K562 (cell line): Measurements from ENCODE around the gene FCSK. TPM values are rescaled to one million over a fixed set of nuclear protein-coding genes. Genes with fewer than 3 reads are reported as not detected.

Source experiments
- BRD4 ChIP-seq: fragments of 200-600 bp; sonication (generic); IDR thresholded peaks from 2 replicates; pipeline ENCODE4 v1.6.1; 2017; ENCODE audit warnings: inconsistent platforms
- CBX1 ChIP-seq: sonication (generic); IDR thresholded peaks from 2 replicates; pipeline ENCODE4 v1.6.1; 2016; ENCODE audit warnings: antibody characterized with exemption, low read depth, mild to moderate bottlenecking
- EP400 ChIP-seq: fragments of 450-650 bp; IDR thresholded peaks from 2 replicates; pipeline ENCODE4 v1.6.1; 2017; ENCODE audit warnings: antibody characterized with exemption, mild to moderate bottlenecking, moderate library complexity
- ETV1 ChIP-seq: fragments of 450-650 bp; conservative IDR thresholded peaks from 2 replicates; pipeline ENCODE4 v1.6.1; 2016; ENCODE audit warnings: missing genetic modification characterization, control low read depth, low read depth, missing compliant biosample characterization
- EZH2 ChIP-seq: IDR thresholded peaks from 2 replicates; pipeline ENCODE4 v1.6.1; 2012; ENCODE audit warnings: low read depth, mild to moderate bottlenecking, inconsistent platforms, low read length, borderline replicate concordance
- KAT8 ChIP-seq: fragments of 450-650 bp; IDR thresholded peaks from 2 replicates; pipeline ENCODE4 v1.6.1; 2016; ENCODE audit warnings: low read depth, mild to moderate bottlenecking
- NFATC3 ChIP-seq: fragments of 450-650 bp; IDR thresholded peaks from 2 replicates; pipeline ENCODE4 v1.6.1; 2017; ENCODE audit warnings: mild to moderate bottlenecking
- PTTG1 ChIP-seq: fragments of 450-650 bp; IDR thresholded peaks from 2 replicates; pipeline ENCODE4 v1.6.1; 2016; ENCODE audit warnings: low read depth, mild to moderate bottlenecking, missing genetic modification characterization, missing compliant biosample characterization
- RFX1 ChIP-seq: fragments of 450-650 bp; IDR thresholded peaks from 2 replicates; pipeline ENCODE4 v1.6.1; 2016; ENCODE audit warnings: mild to moderate bottlenecking, moderate library complexity
- ZBTB11 ChIP-seq, 3 experiments: fragments of 200-800 bp in 1 of 3; fragments of 250-450 bp in 1 of 3; fragments of 450-650 bp in 1 of 3; sonication (Bioruptor Pico) in 1 of 3; sonication (Bioruptor generic) in 1 of 3; formaldehyde crosslinking in 1 of 3; IDR thresholded peaks; 2 replicates each; pipeline versions ENCODE4 v1.6.1 to v1.8.0; 2016 to 2022; ENCODE audit warnings: mild to moderate bottlenecking in 2 of 3, missing genetic modification characterization in 2 of 3, missing compliant biosample characterization in 1 of 3, moderate library complexity in 1 of 3
- ZBTB33 ChIP-seq: sonication (generic); formaldehyde crosslinking; IDR thresholded peaks from 2 replicates; pipeline ENCODE4 v1.8.1; 2023; ENCODE audit warnings: mild to moderate bottlenecking, missing genetic modification reagents
- ZBTB34 ChIP-seq: fragments of 250-450 bp; sonication (Bioruptor Pico); IDR thresholded peaks from 2 replicates; pipeline ENCODE4 v1.8.0; 2021; ENCODE audit warnings: mild to moderate bottlenecking, moderate library complexity
- ZNF395 ChIP-seq: fragments of 200-800 bp; sonication (Bioruptor generic); IDR thresholded peaks from 2 replicates; pipeline ENCODE4 v1.6.1; 2017; ENCODE audit warnings: missing genetic modification characterization, missing compliant biosample characterization
- ZNF41 ChIP-seq: fragments of 250-450 bp; sonication (Bioruptor Pico); conservative IDR thresholded peaks from 2 replicates; pipeline ENCODE4 v1.4.0; 2020; ENCODE audit warnings: mild to moderate bottlenecking
- ZNF449 ChIP-seq: fragments of 250-450 bp; sonication (Bioruptor Pico); IDR thresholded peaks from 2 replicates; pipeline ENCODE4 v1.8.0; 2022; ENCODE audit warnings: moderate library complexity, mild to moderate bottlenecking, inconsistent platforms
- polyA plus RNA-seq, 8 experiments: library from polyadenylated mRNA; depleted of rRNA in 4 of 8; stranded (reverse) in 5 of 8; unstranded in 3 of 8; fragments of >200 nt; fragmentation: Nextera tagmentation in 2 of 8; fragmentation: Illumina TruSeq in 1 of 8; extraction: Ambion mirVana in 2 of 8; extraction: Trizol in 1 of 8; gene quantifications; 2 replicates each; pipeline versions ENCODE4 v1.2.1 to v1.2.3, GENCODE V29; 2011 to 2014; ENCODE audit warnings: inconsistent platforms in 1 of 8, missing spikeins in 1 of 8
- total RNA-seq, 7 experiments: library from RNA; depleted of rRNA in 6 of 7; stranded (reverse); fragments of >200 nt in 6 of 7; fragmentation: Illumina TruSeq in 2 of 7; extraction: Trizol in 2 of 7; gene quantifications; 2 replicates each; pipeline versions ENCODE4 v1.2.1 to v1.2.3, GENCODE V29; 2011 to 2021; ENCODE audit warnings: low replicate concordance in 1 of 7

Gene FCSK
- total and polyA plus RNA-seq, 9 of the 15 experiments (the other 6 are each of a cell fraction or from before 2014, with no cell fraction given) = 0.92 to 18.6 (median 8.3) TPM

- TF ChIP-seq ZNF449 (CRISPR knock-in tag) = no peak
- TF ChIP-seq ZBTB33 (CRISPR knock-in tag) = no peak; the same call in 1 of the 2 replicates
- no peak for TF ChIP-seq ZNF395 (CRISPR knock-in tag)
- TF ChIP-seq RFX1 = no peak
- no peak for TF ChIP-seq EZH2
- TF ChIP-seq ZBTB34 (CRISPR knock-in tag) = no peak
- peak; percentile 34; the same call in 1 of the 2 replicates for TF ChIP-seq EP400
- no peak for TF ChIP-seq ETV1 (tag)
- TF ChIP-seq NFATC3 = no peak
- TF ChIP-seq KAT8 = no peak
- TF ChIP-seq ZBTB11 (CRISPR knock-in tag; IDR thresholded peaks at IDR 0.05) = no peak
- no peak for TF ChIP-seq ZNF41
- no peak for TF ChIP-seq PTTG1
- TF ChIP-seq CBX1 = peak; percentile 45; the same call in 1 of the 2 replicates
- TF ChIP-seq BRD4 = no peak
Measured at GRCh38 chr16:70455910-70456309, 1.5 kb downstream of the FCSK start (continued).
